Left renal cortex interstitium (tissue), 4 donors: ENCODE measurements around the gene PILRB. TPM values are rescaled to one million over a fixed set of nuclear protein-coding genes. Genes with fewer than 3 reads are reported as not detected.
"Not testable (repeated sequence)": the region's sequence is repeated elsewhere in the genome, so short reads cannot be mapped to it uniquely, and the experiment has no call there.

Experiments used
- DNase-seq, 4 donors: peaks; one replicate each; pipeline ENCODE4 v3.0.0-alpha.2; 2013; ENCODE audit warnings: low read depth in 4 of 4, low spot score in 2 of 4, missing footprints in 1 of 4
- polyA plus RNA-seq, 4 donors: library from polyadenylated mRNA; unstranded; fragments of 120-200 nt; gene quantifications; one replicate each; pipeline ENCODE4 v1.2.1, GENCODE V29; 2013; ENCODE audit not compliant: insufficient read length in 4 of 4

Gene PILRB
- polyA plus RNA-seq, 4 donors, result 20.6 to 64.3 (median 42.5) TPM

- no peak for DNase-seq
These were observed 4.1 kb upstream of the PILRB start for GRCh38 chr7:100353685-100354330.

- DNase-seq, result no peak
These were observed 1.4 kb upstream of the PILRB start for GRCh38 chr7:100356416-100357068.

GRCh38 chr7:100357131-100357561 lies 771 bp upstream of the PILRB start:
- no peak for DNase-seq

GRCh38 chr7:100358857-100359212 lies 918 bp downstream of the PILRB start:
- no peak for DNase-seq

- DNase-seq, result no peak
These were observed 2.4 kb downstream of the PILRB start for GRCh38 chr7:100360135-100360854.

GRCh38 chr7:100363098-100363497 lies 5.2 kb downstream of the PILRB start:
- DNase-seq, result no peak

- DNase-seq, result not testable (repeated sequence)
These were observed 5.9 kb downstream of the PILRB start for GRCh38 chr7:100363797-100364196.

DNA sequence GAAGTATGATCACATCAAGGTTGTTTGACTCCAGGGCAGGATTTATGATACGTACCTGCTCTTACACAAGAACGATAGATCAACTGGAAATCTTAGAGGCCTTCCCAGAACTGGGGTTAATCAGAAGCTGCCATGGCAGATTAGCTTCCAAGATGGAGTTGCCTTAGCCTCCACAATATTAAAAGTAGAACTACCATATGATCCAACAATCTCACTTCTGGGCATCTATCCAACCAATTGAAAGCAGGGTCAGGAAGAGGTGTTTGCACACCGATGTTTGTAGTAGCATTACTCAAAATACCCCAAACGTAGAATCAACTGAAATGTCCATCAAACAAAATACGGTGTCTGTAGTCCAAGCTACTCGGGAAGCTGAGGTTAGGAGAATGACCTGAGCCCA lies 6.6 kb downstream of the PILRB start:
- DNase-seq, result no peak

DNA sequence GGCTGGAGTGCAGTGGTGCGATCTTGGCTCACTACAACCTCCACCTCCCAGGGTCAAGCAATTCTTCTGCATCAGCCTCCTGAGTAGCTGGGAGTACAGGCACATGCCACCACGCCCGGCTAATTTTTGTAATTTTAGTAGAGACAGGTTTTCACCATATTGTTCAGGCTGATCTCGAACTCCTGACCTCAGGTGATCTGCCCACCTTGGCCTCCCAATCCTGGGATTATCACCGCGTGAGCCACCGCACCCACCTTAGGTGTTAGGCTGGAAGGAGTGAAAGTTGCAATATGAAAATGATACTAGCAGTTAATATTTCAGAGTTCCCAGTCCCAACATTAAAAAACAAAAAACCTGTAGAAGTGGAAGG lies 8.1 kb downstream of the PILRB start:
- not testable (repeated sequence) for DNase-seq

DNA sequence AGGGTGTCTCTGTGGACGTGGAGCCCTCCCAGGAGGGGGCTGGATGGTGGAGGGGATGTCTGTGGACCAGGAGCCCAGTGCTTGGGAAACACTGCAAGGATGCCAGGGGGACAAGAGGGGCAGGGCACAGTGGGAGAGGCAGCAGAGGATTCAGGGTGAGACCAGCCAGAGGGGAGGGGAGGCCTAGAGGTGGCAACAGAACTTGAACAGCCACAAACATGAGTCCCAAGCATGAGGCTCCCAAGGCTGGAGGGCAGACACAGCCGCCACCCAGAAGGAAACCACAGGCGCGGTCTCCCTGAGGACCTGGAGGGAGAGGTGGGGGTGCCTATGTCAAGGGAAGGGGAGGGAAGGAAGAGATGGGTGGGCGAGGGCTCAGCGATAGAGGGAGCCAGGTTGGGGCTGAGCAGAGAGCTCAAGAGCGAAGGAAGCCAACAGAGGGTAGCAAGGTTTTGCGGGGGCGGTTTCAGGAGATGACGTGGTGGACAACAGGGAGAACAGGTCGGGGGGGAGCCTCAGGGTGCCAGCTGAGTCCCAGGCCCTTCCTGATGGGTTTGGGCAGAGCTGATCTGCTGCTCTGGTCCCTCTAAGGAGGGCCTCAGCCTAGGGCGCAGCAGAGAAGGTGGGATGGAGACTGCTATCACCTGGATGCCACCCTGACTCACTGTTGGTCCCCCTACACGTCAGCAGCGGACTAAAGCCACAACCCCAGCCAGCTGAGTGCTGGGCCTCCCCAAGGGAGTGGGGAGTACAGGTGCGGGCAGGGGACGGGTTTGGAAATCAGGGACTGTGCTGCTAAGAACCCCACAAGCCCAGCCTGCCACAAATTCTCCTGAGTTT lies 8.7 kb downstream of the PILRB start:
- DNase-seq, result no peak

GRCh38 chr7:100367251-100367620 lies 9.3 kb downstream of the PILRB start:
- no peak for DNase-seq

GRCh38 chr7:100367676-100368613 lies 10.0 kb downstream of the PILRB start:
- DNase-seq, result no peak

DNA sequence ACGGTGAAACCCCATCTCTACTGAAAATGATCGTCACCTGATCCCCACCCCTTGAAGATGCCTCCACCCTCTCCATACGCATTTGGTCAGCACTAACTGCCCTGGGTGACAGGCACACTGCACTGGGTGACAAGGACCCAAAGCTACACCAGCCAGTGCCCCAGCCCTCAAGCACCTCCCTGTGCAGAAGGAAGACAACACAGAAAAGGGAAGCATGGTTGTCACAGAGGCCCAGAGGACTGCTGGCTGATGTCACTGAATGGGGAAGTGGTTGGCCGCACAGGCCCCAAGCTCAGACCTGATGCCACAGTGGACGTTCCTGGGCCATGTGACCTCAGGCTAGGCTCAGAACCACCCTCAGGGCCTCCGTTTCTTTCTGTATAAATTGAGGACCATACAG lies 11.2 kb downstream of the PILRB start:
- no peak for DNase-seq

DNA sequence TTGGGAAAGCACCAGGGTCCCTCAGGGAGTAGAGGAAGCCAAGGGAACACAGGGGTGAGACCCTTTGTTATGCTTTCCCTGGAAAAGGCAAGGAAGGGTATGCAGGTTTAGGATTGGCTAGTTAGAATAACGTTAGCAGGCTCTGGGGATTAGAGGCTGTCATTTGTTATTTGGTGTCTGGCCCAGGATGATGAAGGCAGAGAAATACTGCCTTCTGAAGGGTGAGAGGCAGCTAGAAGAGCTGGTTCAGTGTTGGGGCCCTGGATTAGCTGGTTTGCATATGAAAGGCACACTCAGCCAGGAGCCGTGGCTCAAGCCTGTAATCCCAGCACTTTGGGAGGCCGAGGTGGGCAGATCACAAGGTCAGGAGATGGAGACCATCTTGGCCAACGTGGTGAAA lies 12.4 kb downstream of the PILRB start:
- DNase-seq, result no peak

- DNase-seq, result no peak
These were observed 12.8 kb downstream of the PILRB start for GRCh38 chr7:100370746-100371145.

- DNase-seq, result no peak
These were observed 13.7 kb downstream of the PILRB start for GRCh38 chr7:100371561-100372171.

GRCh38 chr7:100372256-100372655 lies 14.3 kb downstream of the PILRB start:
- no peak for DNase-seq

DNA sequence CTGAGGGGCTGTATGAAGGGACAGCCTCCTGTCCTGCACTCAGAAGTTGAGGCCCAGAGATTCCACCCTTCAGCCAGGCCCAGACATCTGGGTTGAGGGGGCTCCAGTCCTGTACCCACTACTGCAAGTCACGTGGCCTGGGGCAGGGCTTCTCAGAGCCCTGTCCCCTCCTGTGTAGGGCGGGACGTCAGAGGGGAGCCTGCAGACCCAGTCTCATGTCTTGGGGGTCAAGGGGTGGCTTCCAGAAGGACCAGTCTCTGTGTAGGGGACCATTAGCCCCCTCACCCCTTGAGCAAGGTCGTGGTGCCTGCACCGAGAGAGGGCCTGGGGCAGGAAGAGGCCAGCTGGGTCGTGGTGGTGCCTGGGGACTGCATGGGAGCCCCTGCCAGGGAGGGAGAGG lies 14.8 kb downstream of the PILRB start:
- DNase-seq, result no peak

DNA sequence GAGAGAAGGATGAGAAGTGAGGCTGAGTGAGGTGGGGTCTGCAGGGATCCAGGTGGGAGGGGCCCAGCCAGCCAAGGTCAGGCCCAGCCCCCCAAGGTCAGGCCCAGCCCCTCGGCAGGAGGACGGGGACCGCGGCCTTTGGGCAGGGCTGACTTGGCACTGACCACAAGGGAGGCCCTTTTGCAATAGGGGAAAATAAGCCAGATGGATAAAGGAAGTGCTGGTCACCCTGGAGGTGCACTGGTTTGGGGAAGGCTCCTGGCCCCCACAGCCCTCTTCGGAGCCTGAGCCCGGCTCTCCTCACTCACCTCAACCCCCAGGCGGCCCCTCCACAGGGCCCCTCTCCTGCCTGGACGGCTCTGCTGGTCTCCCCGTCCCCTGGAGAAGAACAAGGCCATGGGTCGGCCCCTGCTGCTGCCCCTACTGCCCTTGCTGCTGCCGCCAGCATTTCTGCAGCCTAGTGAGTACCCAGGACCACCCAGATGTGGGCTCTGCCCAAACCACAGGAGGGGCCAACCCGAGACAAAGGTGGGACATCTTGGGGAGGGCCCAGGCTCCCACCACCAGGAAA lies 15.4 kb downstream of the PILRB start, which contains the start of gene PILRA:
TSS of gene PILRA (plus strand) at position 227 of the 571 bp plus-strand sequence. CDS start at position 397, 170 bp downstream.
- DNase-seq, result no peak
